ENCODE data around the gene ANK3.

ANK3 gene

GRCh38 chr10:60343254-60343653 lies 46.4 kb downstream of the ANK3 start:
- DNase-seq (ENCODE audit: low spot score): no peak

- DNase-seq (ENCODE audit: low spot score): no peak
Measured at GRCh38 chr10:60341969-60342368, 47.7 kb downstream of the ANK3 start.

DNA sequence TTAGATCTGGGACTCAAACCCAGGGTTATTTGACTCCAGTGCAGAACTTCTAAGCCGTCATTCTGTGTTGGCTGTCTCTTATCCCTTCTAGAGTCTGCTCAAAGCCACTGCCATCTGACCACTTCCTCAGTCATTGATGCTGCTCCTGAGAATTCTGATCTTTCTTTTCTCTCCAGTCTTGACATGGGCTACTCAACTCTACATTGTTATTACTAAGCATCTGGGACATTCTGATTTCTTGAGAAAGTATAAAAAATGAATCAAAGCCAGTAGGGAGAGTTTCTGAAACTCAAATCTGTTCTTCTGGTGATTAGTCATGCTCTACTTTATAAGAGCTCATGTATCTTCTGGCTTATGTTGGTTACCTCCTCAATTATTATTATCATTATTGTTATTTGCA lies 48.7 kb downstream of the ANK3 start:
- no peak for DNase-seq (ENCODE audit: low spot score)

DNA sequence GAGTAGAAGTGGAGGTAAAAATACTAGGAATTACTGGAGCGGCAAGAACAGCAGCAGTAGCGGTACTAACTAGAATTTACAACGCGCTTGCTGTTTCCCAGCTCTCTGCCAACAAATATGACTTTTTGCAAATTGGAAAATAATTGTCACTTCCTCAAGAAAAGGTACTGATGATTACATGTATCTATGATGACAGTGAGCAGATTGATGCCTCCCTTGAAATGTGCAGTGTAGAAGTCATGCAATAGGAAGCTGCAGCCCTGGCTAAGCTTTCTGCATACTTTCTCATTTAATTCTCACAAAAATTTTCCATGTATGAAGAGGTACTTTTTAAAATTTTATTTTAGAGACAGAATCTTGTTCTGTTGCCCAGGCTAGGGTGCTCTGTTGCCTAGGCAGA lies 49.9 kb downstream of the ANK3 start:
- DNase-seq (ENCODE audit: low spot score): no peak

DNA sequence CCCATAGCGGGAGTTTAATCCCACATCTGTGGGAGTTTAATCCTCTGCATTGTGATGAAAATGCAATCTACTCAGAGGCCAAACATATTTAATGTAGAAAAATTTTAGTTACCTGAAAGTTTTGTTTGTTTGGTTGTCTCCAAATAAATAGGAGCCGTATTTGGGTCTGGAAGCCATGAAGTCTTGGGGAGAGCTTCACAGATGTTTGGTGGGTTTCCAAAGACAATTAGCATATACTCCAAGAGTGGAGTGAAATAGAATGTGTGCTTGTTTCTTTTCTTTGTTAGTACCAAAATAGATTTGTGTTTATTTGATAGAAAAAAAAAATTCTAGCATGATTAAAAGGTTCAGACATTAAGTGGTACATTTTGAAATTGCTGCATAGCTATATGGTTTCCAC lies 50.9 kb downstream of the ANK3 start:
- no peak for DNase-seq (ENCODE audit: low spot score)

GRCh38 chr10:60338002-60338564 lies 51.6 kb downstream of the ANK3 start:
- DNase-seq (ENCODE audit: low spot score): no peak

DNA sequence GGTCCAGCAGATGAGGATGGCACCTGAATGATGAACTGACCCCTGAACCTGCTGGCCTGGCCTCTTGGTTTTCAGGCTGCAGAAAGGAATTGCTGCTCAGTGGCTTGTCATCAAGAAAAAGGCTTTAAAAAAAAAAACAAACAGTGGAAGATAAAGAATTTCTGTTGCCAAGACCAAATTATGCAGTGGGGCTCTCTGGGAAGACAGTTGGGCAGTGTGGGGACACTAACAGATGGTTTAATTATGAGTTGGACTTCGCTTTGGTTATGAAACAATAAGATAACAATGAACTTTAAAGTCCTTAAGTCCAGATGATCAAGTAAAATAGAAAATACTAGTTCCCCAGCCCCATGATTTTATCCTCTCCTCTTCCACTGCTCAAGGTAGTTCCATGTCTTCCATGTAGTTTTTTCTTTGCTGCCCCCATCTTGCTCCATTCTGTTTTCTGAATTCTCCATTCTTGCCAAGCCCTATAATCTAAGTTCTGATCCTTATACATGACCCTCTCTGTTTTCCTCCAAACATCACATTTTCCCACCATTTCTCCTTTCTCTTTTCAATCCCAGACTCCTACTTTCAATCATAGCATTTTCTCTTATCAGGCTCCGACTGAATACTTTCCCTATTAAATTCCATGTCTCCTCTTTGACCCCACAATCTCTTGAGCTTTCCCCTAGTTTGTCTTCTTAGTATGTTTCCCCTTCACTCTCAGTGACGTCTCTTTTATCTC lies 52.6 kb downstream of the ANK3 start:
- no peak for DNase-seq (ENCODE audit: low spot score)

DNA sequence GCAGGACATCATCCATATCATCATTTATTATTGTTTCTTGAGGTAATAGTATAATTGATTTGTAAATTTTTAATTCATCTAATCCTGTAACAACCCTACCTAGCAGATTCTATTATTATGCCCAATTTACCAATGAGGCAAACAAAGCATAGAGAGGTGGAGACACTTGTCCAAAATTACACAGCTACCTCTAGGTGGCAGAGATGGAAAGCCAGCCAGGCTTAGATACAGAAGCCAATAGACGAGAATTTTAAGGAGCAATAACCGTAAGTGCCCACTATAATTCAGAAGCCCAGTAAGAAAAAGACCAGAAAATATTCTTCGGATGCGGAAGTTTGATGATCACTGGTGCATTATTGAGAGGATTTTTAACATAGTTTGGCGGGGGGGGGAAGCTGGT lies 54.0 kb downstream of the ANK3 start:
- DNase-seq (ENCODE audit: low spot score): peak; percentile 6

DNA sequence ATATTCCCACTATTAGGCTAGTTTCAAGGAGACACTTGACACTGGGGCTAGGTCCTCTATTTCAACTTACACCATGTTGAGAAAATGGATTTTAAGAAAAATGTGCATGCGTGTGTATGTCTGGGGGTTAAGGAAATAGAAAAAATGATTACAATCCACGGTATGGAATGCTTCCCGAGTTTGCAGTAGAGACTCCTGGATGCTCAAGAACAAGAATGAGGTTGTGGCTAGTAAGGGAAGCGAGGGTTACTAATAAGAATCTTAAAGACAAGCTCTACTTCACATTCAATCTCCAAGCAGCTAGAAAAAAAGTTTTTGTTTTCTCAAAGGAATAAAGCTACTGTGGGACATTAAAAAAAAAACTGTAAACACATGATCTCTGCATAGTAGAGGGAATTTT lies 54.7 kb downstream of the ANK3 start:
- no peak for DNase-seq (ENCODE audit: low spot score)

DNA sequence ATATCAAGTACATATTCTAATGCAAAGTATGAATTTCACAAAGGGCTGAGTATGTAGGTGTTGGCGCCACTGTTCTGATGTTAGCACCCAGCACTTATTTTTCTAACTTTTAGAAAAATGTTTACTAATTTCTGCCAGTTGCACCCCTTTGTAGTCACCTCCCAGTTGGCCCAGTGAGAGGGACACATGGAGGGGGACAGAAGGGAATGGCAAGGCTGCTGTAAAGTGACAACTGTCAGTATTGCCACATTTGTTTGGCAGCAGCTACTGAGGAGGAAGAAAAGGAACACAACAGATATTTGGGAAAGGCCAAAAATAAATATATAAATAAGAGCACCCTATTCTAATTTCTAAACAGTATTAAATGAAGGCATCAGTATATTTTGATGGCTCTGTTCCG lies 57.3 kb downstream of the ANK3 start:
- DNase-seq (ENCODE audit: low spot score): no peak

- DNase-seq (ENCODE audit: low spot score): no peak
Measured at GRCh38 chr10:60331886-60332285, 57.8 kb downstream of the ANK3 start.

DNA sequence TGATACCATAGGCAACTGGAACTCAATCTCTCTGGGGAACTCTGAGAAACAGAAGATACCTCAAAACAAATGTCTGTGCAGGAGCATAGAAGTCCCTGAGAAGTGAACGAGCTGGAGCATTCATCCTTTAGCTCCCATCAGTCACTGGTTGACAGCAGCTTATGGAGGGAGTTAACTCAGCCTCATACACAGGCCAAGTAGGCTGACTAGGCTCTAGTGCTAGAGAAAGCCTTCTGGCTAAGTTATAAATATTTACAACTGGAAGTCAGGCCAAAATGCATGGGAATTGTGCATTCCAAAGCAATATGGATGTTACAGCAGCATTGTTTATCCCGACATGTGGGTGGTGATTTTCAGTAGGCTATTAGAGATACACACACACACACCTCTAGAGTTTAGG lies 66.5 kb downstream of the ANK3 start:
- DNase-seq (ENCODE audit: low spot score): no peak

DNA sequence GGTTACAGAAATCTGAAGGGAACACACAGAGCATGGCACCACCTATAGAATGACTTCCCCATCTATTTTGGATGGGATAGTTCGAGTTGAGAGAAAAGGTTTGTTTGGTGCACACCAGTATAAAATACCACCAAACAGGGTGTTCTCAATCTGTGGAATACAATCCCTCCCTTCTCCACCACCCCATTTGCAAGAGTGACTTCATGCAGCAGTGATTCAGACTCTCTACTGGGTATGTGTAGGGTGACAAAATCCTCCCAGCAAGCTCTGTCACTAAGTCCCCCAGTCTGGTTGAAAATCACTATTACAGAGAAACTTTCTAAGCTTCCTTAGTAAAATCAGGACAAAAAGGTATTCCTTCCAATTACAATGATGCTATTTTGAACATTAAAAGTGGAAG lies 69.0 kb downstream of the ANK3 start:
- DNase-seq (ENCODE audit: low spot score): no peak

- no peak for DNase-seq (ENCODE audit: low spot score)
Measured at GRCh38 chr10:60316029-60316428, 73.6 kb downstream of the ANK3 start.

DNA sequence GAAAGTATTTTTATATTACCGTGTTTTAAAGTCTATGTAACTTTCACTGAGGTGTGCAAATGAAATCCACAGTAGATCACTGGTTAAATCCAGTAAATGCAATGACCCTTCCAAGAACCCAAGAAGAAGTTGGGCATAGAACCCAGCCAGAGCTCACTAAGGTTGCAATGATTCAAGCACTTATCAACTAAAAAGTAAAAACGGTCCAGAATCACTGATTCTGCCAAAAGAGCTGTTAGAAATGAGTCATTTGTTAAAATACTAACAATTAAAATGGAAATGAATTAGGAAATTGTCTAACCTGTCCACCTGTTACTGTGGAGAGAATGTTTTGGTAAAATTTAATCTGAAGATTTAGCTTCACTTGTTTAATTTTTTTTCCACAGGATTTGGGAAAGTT lies 74.4 kb downstream of the ANK3 start:
- no peak for DNase-seq (ENCODE audit: low spot score)

DNA sequence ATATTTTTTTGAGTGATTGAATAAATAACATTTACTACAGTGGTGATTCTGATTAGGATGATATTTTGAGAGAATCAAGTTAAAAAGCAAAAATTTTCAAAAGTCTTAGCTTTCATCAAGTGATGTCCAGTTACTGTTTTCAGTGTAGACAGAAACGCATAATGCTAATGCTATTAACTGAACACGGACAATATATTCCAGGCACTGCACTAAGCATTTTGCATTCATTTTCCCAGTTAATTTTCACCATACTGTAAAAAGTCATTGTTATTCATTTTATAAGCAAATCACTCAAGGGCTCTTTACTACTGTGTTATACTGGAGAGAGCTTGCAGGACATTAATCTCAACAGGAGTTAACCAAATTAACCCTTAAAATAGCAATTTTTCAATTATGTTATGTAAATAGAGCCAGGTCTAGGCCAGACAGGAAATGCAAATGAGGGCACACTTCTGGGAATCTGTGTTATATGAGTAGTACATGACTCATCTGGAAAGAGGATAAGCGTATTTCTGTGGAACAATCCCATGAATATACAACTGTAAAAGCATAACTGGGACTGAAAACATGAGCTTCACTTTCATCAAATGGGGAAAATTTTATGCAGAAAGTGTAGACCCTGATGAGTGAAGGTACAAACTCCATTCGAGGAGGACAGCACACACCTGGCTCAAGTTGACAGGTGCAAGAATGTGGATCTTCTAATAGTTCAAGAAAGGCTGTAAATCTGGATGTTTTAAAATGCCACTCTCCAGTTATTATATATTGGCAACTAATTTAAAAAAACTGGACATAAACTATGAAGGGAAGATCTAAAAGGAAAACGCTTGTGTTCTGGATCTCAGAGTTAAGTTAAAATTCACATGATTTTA lies 75.4 kb downstream of the ANK3 start:
- no peak for DNase-seq (ENCODE audit: low spot score)

- no peak for DNase-seq (ENCODE audit: low spot score)
Measured at GRCh38 chr10:60313589-60313952, 76.1 kb downstream of the ANK3 start.

- no peak for DNase-seq (ENCODE audit: low spot score)
Measured at GRCh38 chr10:60312818-60313588, 76.7 kb downstream of the ANK3 start.

- no peak for DNase-seq (ENCODE audit: low spot score)
Measured at GRCh38 chr10:60311821-60312220, 77.9 kb downstream of the ANK3 start.

DNA sequence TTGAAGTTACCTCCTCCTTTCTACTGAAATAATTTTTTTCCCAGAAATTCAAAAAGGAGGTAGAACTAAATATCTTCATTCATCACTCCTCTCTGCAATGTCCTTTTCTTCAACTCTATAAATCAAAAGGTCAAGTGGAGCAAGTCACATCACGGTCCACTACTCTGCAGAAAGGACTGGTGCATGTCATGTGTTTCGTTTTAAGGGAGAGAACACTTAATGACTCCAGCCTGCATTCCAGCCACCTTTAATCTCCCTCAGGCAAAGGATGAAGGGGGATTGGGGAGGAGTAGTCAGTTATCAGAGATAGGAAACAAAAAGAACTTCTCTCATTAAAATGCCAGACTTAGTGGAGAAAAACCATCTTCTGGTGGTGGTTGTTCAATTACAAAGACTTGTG lies 78.9 kb downstream of the ANK3 start:
- DNase-seq (ENCODE audit: low spot score): no peak

DNA sequence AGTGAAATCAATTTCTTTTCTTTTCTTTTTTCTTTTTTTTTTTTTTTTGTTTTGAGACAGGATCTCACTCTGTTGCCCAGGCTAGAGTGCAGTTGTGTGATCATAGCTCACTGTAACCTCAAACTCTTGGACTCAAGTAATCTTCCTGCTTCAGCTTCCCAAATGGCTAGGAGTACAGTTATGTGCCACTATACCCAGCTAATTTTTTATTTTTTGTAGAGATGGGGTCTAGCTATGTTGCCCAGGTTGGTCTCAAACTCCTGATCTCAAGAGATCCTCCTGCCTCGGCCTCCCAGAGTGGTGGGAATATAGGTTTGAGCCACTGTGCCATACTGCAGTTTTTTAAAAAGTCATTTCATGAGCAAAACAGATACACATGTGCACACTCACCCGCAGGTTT lies 79.8 kb downstream of the ANK3 start:
- no peak for DNase-seq (ENCODE audit: low spot score)

DNA sequence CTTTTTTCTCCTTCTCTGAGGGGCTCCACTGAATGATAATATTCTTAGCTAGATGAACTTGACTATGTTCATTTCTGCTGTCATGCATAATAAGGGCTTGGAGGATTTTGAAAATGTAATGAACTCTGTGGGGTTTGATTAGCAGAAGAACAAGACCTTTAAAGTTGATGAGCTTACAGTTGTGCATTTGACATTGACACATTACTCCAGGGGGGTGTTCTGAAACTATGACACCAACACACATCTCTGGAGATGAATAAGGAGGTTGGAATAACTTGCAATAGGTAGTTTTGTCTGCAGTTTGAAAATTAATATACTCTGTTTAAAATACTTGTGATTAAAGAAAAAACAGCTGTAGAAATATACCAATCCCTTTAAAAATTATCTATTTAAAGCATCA lies 80.3 kb downstream of the ANK3 start:
- no peak for DNase-seq (ENCODE audit: low spot score)

Measured in HuH-7 (cell line).